Measurements from ENCODE around the gene CEP72.
"Not testable (repeated sequence)": the region's sequence is repeated elsewhere in the genome, so short reads cannot be mapped to it uniquely, and the experiment has no call there.

DNA sequence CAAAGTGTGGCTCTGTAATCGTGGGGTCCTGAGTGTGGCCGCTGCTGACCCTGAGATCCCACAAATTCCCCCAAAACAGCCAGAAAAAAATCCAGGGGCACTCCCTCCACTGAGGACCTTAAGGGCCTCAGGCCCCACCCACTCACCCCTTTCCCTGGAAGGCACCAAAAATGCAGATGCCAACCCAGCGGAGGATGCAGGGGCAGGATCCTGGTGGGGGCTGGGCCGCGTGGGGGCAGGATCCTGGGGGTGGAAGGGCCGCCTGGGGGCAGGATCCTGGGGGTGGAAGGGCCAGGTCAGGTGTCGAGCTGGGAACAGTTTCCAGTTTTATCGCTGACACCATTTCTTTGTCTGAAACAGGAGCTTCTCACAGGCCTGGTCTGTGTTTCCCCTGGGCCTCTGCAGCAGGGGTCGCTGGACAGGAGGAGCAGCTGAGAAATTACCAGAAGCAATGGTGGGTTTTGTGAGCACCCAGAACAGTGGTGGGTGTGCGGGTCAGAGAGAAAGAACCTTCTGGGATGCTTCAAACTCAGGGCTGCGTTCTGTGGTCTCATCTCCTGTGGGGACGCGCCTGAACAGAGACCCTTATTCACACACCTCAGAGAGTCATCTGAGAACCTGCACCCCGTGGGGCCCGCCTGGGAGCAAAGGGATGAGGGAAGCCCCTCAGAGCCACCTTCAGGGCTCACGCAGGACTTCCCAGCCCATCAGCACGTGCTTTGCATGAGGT lies 67.2 kb downstream of the CEP72 start:
- TF ChIP-seq, protein P1, sequence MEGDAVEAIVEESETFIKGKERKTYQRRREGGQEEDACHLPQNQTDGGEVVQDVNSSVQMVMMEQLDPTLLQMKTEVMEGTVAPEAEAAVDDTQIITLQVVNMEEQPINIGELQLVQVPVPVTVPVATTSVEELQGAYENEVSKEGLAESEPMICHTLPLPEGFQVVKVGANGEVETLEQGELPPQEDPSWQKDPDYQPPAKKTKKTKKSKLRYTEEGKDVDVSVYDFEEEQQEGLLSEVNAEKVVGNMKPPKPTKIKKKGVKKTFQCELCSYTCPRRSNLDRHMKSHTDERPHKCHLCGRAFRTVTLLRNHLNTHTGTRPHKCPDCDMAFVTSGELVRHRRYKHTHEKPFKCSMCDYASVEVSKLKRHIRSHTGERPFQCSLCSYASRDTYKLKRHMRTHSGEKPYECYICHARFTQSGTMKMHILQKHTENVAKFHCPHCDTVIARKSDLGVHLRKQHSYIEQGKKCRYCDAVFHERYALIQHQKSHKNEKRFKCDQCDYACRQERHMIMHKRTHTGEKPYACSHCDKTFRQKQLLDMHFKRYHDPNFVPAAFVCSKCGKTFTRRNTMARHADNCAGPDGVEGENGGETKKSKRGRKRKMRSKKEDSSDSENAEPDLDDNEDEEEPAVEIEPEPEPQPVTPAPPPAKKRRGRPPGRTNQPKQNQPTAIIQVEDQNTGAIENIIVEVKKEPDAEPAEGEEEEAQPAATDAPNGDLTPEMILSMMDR (IDR thresholded peaks at IDR 0.05) = not testable (repeated sequence)
- not testable (repeated sequence) for TF ChIP-seq POLR2A (IDR thresholded peaks at IDR 0.05)
